GM12873 (cell line): ENCODE measurements around the gene STARD5.

Source experiments
- CTCF ChIP-seq: IDR thresholded peaks from 2 replicates; pipeline ENCODE4 v1.5.1; 2012; ENCODE audit warnings: low read depth, mild to moderate bottlenecking, moderate library complexity, low read length, control low read depth; ENCODE audit not compliant: insufficient read depth; ENCODE audit errors: missing control alignments

The STARD5 gene

GRCh38 chr15:81281766-81282605 lies 42.0 kb downstream of the STARD5 start:
- TF ChIP-seq CTCF, result no peak

- no peak for TF ChIP-seq CTCF
These were observed 42.5 kb downstream of the STARD5 start for GRCh38 chr15:81281456-81281735.

- no peak for TF ChIP-seq CTCF
These were observed 43.1 kb downstream of the STARD5 start for GRCh38 chr15:81280696-81281455.

GRCh38 chr15:81279621-81280485 lies 44.1 kb downstream of the STARD5 start:
- TF ChIP-seq CTCF, result no peak

GRCh38 chr15:81278306-81279029 lies 45.5 kb downstream of the STARD5 start:
- no peak for TF ChIP-seq CTCF

- no peak for TF ChIP-seq CTCF
These were observed 46.1 kb downstream of the STARD5 start for GRCh38 chr15:81277851-81278250.
